ENCODE results near the gene PAPSS1.
"Not testable (repeated sequence)": the region's sequence is repeated elsewhere in the genome, so short reads cannot be mapped to it uniquely, and the experiment has no call there.

Gene PAPSS1

DNA sequence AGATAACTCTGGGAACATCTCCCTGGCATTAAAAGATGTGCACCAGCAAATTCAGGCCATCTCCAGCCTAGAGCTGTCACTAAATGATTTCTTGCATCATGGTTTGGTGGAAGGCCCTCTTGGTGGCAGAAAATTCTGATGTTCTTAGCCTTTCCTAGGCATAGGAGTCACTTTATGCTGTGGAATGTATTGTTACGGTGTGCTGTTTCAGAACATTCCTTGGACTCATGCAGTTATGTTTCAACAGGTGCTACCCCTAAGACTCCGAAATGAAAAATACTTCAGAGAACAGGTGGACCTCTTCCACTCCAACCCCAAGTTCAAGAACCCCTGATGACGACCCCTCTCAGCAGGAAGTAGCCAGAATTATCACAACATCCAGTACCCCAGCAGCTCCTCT lies 20.3 kb upstream of the PAPSS1 start:
- Mint-ChIP-seq H3K9me3 (peaks cover 1 to 13% of the 10 kb centered on the region in 2 donors), H3K27me3 (peaks cover 1% of the 10 kb centered on the region in 2 donors), H3K36me3 (peaks cover 0 to 2% of the 10 kb centered on the region in 2 donors), H3K4me3 (no peak overlapping the region), H3K27ac (no peak overlapping the region), H3K4me1 (no peaks in the 10 kb centered on the region)
- ATAC-seq (replicated peaks) (no peak), DNase-seq (no peak)

DNA sequence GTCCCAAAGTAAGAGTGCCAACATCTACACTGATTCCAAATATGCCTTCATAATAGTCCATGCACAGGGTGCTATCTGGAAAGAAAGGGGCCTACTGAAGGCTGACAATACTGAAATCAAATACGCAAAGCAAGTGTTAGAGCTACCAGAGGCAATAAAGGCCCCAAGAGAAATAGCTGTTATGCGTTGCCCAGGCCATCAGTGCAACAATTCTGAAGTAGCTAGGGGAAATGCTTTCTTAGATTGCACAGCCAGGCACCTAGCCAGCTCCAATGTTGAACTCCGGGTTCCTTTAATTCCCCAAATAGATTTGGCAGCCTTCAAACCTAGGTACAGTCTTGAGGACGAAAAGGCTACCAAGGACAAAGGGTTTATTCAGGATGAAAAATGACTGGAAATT lies 17.4 kb upstream of the PAPSS1 start:
- H3K9me3 Mint-ChIP-seq, result peaks cover 0 to 3% of the 10 kb centered on the region in 2 donors
- ATAC-seq (replicated peaks) (no peak), DNase-seq (no peak)
- no peak overlapping the region for H3K27ac Mint-ChIP-seq
- H3K4me3 Mint-ChIP-seq, result no peak overlapping the region
- H3K36me3 Mint-ChIP-seq, result no peaks in the 10 kb centered on the region
- H3K4me1 Mint-ChIP-seq, result no peaks in the 10 kb centered on the region
- H3K27me3 Mint-ChIP-seq, result peaks cover 4 to 14% of the 10 kb centered on the region in 2 donors

DNA sequence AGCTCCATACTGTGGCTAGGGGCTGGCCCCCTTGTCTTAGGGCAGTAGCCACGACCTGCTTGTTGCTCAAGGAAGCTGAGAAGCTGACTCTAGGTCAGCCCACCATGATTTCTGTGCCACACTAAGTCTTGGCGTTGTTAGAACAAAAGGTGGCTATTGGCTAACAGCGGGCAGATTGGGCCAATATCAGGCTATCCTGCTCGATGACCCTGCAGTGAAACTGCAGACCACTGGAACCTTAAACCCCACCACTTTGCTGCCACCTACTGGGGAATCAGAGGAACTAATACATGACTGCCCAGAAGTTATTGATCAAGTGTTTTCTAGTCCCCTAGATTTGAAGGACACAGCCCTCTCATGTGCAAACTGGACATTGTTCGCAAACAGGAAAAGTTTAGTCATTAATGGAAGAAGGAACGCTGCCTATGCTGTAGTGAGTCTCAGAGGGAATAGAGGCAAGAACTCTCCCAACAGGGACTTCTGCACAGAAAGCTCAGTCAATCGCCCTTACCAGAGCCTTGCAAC lies 17.0 kb upstream of the PAPSS1 start:
- Mint-ChIP-seq H3K27ac (no peak overlapping the region), H3K27me3 (peaks cover 7 to 16% of the 10 kb centered on the region in 2 donors), H3K4me1 (no peaks in the 10 kb centered on the region), H3K9me3 (no peaks in the 10 kb centered on the region), H3K36me3 (no peaks in the 10 kb centered on the region), H3K4me3 (no peak overlapping the region)
- DNase-seq, result no peak
- ATAC-seq (replicated peaks), result peak; percentile 70 to 80

DNA sequence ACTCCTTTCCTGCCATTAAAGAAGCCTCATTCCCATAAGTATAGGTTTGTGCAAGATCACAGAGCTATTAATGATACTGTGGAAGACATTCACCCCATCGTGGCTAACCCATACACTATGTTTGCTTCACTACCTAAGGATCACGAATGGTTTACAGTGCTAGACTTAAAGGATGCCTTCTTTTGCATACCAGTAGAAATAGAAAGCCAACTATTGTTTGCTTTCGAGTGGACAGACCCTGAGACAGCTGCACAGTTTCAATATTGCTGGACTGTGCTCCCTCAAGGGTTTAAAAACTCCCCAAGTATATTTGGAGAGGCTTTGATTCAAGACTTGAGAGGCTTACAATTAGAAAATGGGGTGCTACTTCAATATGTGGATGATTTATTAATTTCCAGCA lies 16.0 kb upstream of the PAPSS1 start:
- H3K4me3 Mint-ChIP-seq, result no peak overlapping the region
- peaks cover 9 to 19% of the 10 kb centered on the region in 2 donors for H3K27me3 Mint-ChIP-seq
- no peak for DNase-seq
- H3K27ac Mint-ChIP-seq, result no peak overlapping the region
- no peak for ATAC-seq (replicated peaks)
- no peaks in the 10 kb centered on the region for H3K9me3 Mint-ChIP-seq
- no peaks in the 10 kb centered on the region for H3K36me3 Mint-ChIP-seq
- no peaks in the 10 kb centered on the region for H3K4me1 Mint-ChIP-seq

DNA sequence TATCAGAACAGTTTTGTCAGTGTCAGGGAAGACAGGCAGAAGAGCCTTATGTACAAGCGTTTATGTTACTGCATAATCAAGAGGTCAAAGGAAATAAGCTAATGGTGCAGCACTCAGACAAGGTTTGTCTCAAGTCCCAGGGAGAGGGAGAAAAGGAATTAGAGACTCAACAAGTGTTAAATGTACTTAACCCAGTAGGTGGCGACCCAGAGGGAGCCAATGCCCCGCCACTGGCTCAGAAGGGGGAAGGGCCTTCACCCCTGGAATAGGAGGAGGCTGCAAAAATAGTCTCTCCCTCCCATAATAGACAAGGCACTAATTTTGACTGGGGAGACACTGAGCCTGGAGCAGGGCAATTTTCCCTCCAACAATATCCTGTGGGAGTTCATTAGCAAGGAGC lies 14.1 kb upstream of the PAPSS1 start:
- no peaks in the 10 kb centered on the region for H3K4me1 Mint-ChIP-seq
- ATAC-seq (replicated peaks) (peak; percentile 46 to 63), DNase-seq (no peak)
- H3K9me3 Mint-ChIP-seq, result no peaks in the 10 kb centered on the region
- H3K27ac Mint-ChIP-seq, result no peak overlapping the region
- peaks cover 9 to 19% of the 10 kb centered on the region in 2 donors for H3K27me3 Mint-ChIP-seq
- H3K4me3 Mint-ChIP-seq, result no peak overlapping the region
- H3K36me3 Mint-ChIP-seq, result no peaks in the 10 kb centered on the region

DNA sequence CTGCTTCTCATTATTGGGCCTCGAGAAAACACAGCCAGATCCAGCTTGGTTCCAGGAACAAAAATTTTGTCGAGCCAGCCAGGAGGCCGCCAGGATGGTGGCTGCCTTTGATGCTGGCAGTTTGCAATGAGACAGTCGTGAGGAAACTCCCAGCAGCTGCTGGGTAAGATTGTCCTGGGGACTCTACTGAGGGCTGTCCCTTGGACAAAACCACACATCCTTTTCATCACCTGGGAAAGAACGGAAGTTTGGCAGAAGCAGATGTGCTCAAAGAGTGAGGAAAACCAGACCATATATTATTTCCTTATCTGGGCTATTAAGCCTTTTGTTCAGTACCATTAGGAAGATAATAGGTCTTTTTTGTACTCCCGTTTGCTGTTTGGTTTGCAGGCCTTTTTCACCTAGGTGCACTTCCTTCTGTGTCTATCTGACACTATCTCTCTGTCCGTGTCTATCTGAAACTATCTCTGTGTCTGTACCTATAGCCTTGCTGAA lies 13.4 kb upstream of the PAPSS1 start:
- ATAC-seq (replicated peaks) (no peak), DNase-seq (no peak)
- Mint-ChIP-seq H3K4me1 (no peaks in the 10 kb centered on the region), H3K36me3 (no peaks in the 10 kb centered on the region), H3K4me3 (no peak overlapping the region), H3K9me3 (no peaks in the 10 kb centered on the region), H3K27me3 (peaks cover 13 to 24% of the 10 kb centered on the region in 2 donors), H3K27ac (no peak overlapping the region)

DNA sequence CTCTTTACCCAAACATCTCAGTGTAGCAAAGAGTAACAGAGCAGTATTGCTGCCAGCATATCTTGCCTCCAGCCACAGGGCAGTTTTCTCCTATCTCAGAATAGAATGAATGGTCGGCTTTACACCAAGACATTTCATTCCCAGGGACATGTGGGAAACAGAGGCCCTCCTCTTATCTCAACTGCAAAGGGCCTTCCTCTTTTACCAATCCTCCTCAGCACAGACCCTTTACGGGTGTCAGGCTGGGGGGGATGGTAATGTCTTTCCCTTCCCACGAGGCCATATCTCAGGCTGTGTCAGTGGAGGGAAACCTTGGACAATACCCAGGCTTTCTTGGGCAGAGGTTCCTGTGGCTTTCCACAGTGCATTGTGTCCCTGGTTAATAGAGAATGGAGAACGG lies 9.0 kb upstream of the PAPSS1 start:
- ATAC-seq (replicated peaks); H3K9me3 Mint-ChIP-seq; DNase-seq; H3K4me1 Mint-ChIP-seq; H3K36me3 Mint-ChIP-seq; H3K4me3 Mint-ChIP-seq; H3K27ac Mint-ChIP-seq: not testable (repeated sequence)
- peaks cover 21 to 36% of the 10 kb centered on the region in 2 donors for H3K27me3 Mint-ChIP-seq

DNA sequence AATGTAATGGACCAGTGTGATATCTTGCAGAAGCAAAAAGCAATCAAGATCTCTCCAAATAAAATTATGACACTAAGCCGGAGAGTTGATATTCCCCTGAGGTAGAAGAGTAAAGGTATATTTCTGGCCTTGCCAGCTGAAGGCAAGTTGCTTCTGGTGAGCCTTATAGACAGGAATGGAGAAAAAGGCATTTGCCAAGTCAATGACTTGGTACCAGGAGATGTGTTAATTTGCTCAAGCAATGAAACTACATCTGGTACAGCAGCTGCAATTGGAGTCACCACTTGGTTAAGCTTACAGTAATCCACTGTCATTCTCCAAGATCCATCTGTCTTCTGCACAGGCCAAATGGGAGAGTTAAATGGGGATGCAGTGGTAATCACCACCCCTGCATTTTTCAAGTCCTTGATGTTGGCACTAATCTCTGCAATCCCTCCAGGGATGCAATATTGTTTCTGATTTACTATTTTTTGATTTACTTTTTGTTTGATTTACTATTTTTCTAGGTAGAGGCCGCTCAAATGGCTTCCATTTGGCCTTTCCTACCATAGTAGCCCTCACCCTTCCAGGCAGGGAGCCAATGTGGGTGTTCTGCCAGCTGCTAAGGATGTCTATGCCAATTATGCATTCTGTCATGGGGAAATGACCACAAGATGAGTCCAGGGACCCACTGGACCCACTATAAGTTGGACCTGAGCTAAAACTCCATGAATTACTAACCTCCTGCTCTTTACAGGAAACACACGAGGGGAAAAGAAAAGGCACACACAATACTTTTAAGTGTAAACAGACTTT lies 6.3 kb upstream of the PAPSS1 start:
- not testable (repeated sequence) for H3K4me1 Mint-ChIP-seq; DNase-seq; ATAC-seq (replicated peaks); H3K27ac Mint-ChIP-seq; H3K9me3 Mint-ChIP-seq; H3K4me3 Mint-ChIP-seq; H3K36me3 Mint-ChIP-seq
- peaks cover 16 to 28% of the 10 kb centered on the region in 2 donors for H3K27me3 Mint-ChIP-seq

DNA sequence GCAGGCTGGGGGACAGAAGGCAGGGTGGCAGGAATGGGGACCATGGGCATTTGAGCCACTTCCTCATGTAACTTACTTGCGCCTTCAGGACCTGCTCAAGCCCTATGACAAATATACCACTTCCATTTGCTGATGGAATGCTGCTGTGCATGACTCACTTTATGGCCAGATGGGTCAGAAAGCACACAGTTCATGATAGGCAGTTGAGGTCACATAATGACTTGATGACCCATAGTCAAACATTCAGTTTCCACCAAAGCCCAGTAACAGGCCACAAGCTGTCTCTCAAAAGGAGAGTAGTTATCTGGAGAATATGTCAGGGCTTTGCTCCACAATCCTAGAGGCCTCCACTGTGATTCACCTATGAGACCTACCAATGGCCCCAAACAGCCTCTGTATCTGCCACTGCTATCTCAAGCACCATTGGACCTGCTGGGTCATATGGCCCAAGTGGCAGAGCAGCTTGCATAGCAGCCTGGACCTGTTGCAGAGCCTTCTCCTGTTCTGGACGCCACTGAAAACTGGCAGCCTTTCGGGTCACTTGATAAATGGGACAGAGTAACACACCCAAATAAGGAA lies 5.3 kb upstream of the PAPSS1 start:
- Mint-ChIP-seq H3K9me3 (no peaks in the 10 kb centered on the region), H3K4me1 (peaks cover 6 to 11% of the 10 kb centered on the region in 2 donors), H3K27ac (no peak overlapping the region), H3K27me3 (peaks cover 16 to 28% of the 10 kb centered on the region in 2 donors), H3K36me3 (no peaks in the 10 kb centered on the region), H3K4me3 (no peak overlapping the region)
- no peak for ATAC-seq (replicated peaks)
- no peak for DNase-seq

DNA sequence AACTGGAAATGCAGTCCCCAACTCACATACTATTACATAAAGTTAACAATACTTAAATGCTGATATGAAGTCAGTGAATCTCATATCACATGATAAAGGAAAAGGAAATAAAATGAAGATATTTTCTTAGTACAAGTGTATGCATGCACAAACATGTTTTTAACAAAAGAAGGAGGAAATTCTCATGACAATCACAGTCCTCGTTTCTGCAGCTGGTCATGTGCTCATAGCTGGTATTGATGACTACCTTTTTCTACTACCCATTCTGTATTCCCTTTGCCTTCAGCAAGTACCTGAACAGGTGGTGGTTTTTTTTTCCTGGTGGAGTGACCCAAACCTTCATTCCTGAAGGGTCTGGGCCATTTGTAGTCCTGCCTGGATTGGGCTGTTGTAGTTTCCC lies 3.3 kb upstream of the PAPSS1 start:
- not testable (repeated sequence) for H3K36me3 Mint-ChIP-seq; DNase-seq; H3K4me3 Mint-ChIP-seq; ATAC-seq (replicated peaks); H3K27ac Mint-ChIP-seq; H3K9me3 Mint-ChIP-seq
- Mint-ChIP-seq H3K27me3 (peaks cover 10 to 22% of the 10 kb centered on the region in 2 donors), H3K4me1 (peaks cover 16 to 24% of the 10 kb centered on the region in 2 donors)

DNA sequence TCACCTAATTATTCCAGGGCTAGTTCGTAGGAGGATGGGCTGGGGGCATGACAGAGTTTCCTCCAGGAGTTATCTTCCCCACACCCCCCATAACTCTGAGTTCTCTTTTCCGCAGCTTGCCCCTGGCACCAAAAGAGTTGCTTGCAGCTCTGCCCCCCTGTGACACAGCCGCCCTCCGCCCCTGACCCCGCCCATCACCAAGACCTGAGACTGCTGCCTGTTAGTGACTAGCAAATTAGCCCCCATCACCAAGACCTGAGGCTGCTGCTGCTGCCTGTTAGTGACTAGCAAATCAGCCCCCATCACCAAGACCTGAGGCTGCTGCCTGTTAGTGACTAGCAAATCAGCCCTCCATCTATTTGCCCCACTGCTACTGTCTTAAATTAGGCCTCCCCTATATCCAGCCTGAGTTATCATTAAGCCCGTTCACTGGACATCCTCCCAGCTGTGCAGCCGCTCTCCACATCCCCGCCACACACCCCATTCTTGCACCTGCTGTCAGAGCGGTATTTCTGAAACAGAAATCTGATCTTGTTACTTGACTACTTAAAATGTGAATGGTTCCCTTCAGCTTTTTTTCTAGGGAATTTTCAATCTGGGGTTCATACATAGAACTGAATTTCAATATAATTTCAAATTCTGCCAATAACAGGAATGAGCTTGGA lies 1.5 kb upstream of the PAPSS1 start:
- H3K36me3 Mint-ChIP-seq, result peaks cover 8 to 10% of the 10 kb centered on the region in 2 donors
- DNase-seq (peak; percentile 18), ATAC-seq (replicated peaks) (no peak)
- H3K9me3 Mint-ChIP-seq, result no peaks in the 10 kb centered on the region
- peaks cover 22 to 35% of the 10 kb centered on the region in 2 donors for H3K4me1 Mint-ChIP-seq
- H3K4me3 Mint-ChIP-seq, result peak overlapping the region; percentile 96 to 97
- H3K27ac Mint-ChIP-seq, result peak overlapping the region; percentile 53
- peaks cover 6 to 16% of the 10 kb centered on the region in 2 donors for H3K27me3 Mint-ChIP-seq

DNA sequence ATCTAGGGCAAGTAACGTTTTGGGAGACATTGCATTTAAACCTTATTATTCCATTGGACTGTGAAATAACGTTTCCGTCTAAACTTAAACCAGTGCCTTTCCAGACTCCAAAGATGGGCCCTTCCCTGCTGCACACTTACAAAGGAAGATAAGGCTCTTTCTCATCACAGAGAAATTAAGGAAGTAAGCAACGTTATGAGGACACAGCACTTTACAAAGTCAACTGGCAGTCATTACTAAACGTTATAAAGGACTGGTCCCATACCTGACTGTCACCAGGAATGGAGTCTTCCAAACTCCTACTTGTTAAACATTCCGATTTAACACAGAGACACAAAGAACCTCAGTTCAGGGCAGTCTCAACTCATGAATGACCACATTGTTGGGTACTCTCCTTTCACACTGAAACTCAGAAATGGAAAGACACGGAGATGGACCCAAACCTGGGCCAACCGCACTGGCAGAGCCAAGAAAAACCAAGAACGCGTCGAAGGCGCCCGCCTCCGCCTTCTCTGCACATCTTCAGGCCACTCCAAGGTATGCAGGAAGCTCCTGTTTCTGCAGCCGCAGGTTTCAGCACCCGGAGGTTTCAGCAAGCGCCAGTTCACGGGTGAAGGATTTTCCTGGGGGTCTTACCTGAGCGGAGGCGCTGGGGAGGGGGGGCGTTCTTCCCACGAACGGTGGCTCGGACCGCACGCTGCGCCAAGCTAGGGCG lies 670 bp downstream of the PAPSS1 start:
- Mint-ChIP-seq H3K9me3 (no peaks in the 10 kb centered on the region), H3K36me3 (peaks cover 8 to 13% of the 10 kb centered on the region in 2 donors), H3K4me3 (peak overlapping the region; percentile 96 to 97), H3K27ac (peak overlapping the region; percentile 96), H3K27me3 (no peaks in the 10 kb centered on the region), H3K4me1 (peaks cover 22 to 35% of the 10 kb centered on the region in 2 donors)
- peak; percentile 2 to 11 for ATAC-seq (replicated peaks)
- DNase-seq, result peak; percentile 15

DNA sequence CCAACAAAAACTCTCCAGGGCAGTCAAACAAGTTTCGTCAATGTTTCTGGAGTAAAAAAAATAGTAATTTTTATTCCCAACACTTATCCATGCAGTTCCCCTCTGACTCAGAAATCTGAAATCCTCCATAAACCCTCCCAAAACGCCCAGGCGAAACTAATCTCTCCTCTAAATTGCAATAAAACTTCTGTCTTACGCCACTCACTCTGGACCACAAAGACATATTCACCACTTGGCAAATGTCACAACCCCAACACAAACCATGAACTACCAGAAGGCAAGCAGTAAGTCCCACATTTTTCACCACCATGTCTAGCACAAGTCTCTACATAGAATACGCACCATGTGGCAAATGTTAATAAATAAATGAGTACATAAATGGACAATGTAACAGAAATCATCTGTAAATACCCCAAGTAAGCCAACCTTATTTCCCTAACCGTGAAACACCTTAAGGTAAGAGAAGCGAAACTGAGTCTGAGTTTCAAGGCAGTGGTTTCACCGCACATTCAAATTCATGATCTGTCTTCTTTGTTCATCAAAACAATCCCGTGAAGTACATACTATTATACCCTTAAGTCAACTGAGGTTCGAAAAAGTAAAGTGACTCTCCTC lies 1.6 kb downstream of the PAPSS1 start:
- H3K27ac Mint-ChIP-seq, result no peak overlapping the region
- peaks cover 11 to 18% of the 10 kb centered on the region in 2 donors for H3K36me3 Mint-ChIP-seq
- ATAC-seq (replicated peaks), result no peak
- H3K27me3 Mint-ChIP-seq, result no peaks in the 10 kb centered on the region
- no peak for DNase-seq
- peak overlapping the region; percentile 96 to 97 for H3K4me3 Mint-ChIP-seq
- H3K9me3 Mint-ChIP-seq, result no peaks in the 10 kb centered on the region
- H3K4me1 Mint-ChIP-seq, result peaks cover 22 to 42% of the 10 kb centered on the region in 2 donors
